Left lung (tissue), 10 donors: ENCODE results near the gene SPATA22. TPM values are rescaled to one million over a fixed set of nuclear protein-coding genes. Genes with fewer than 3 reads are reported as not detected.
"Not testable (repeated sequence)": the region's sequence is repeated elsewhere in the genome, so short reads cannot be mapped to it uniquely, and the experiment has no call there.

Source experiments
- ATAC-seq: fragments of 200-7000 bp; cut with Tn5 transposase; one replicate; pipeline ENCODE4 v1.9.1; 2020; ENCODE audit warnings: moderate library complexity
- DNase-seq, 4 donors: peaks; one replicate each; pipeline ENCODE4 v3.0.0-alpha.2; 2013 to 2020
- H3K27ac ChIP-seq, 2 donors: fragments of 200-600 bp; sonication (generic) in 1 of 2; one replicate each; pipeline versions ENCODE4 v1.5.0 to v1.8.0; 2020 to 2021
- H3K27me3 ChIP-seq, 2 donors: fragments of 200-600 bp; sonication (generic) in 1 of 2; one replicate each; pipeline versions ENCODE4 v1.5.0 to v1.8.0; 2020 to 2021
- H3K36me3 ChIP-seq, 2 donors: fragments of 200-600 bp; sonication (generic) in 1 of 2; one replicate each; pipeline versions ENCODE4 v1.5.0 to v1.8.0; 2020 to 2021
- H3K4me1 ChIP-seq, 2 donors: fragments of 200-600 bp; one replicate each; pipeline ENCODE4 v1.8.0; 2021
- H3K4me3 ChIP-seq, 2 donors: fragments of 200-600 bp; sonication (generic) in 1 of 2; one replicate each; pipeline versions ENCODE4 v1.5.0 to v1.8.0; 2020 to 2021; ENCODE audit warnings: mild to moderate bottlenecking in 1 of 2
- H3K9me3 ChIP-seq, 2 donors: fragments of 200-600 bp; sonication (generic) in 1 of 2; one replicate each; pipeline versions ENCODE4 v1.5.0 to v1.8.0; 2020 to 2021
- CTCF ChIP-seq, 2 donors: fragments of 200-600 bp; sonication (generic) in 1 of 2; IDR thresholded peaks; one replicate each; pipeline versions ENCODE4 v1.5.0 to v1.8.0; 2021; ENCODE audit warnings: antibody characterized with exemption in 2 of 2
- intact Hi-C, 2 donors: fragments of 100-400 bp; cut with DNase I; formaldehyde crosslinking; loops; one replicate each; pipeline versions ENCODE4 v1.11.2 to v1.14.2; 2022
- polyA plus RNA-seq, 6 donors: library from polyadenylated mRNA; unstranded; fragments of 120-200 nt; gene quantifications; one replicate each; pipeline ENCODE4 v1.2.1, GENCODE V29; 2013; ENCODE audit not compliant: insufficient read length in 6 of 6
- total RNA-seq, 2 donors: library from RNA; stranded (reverse); fragmentation: NEBNext Ultra II Directional; extraction: Animal tissue kit (Norgen Biotek cat#: 25700); gene quantifications; one replicate each; pipeline ENCODE4 v1.2.1, GENCODE V29; 2021
- donor health status: DM: no; HTN: yes; CAD: no.
- donor health status: DM: no; HTN: no; CAD: no.

Gene SPATA22
- total and polyA plus RNA-seq, 8 donors = 0.25 to 1.4 (median 0.40) TPM; not detected in 1

GRCh38 chr17:3398310-3398709 lies 73.3 kb downstream of the SPATA22 start, which contains the start of gene OR1E1:
Gene OR1E1, minus strand, starts transcription at chr17:3398410. Its CDS starts 0 bp downstream, at chr17:3398410.
- Histone ChIP-seq H3K27me3 (no peaks in the 10 kb centered on the region), H3K4me1 (no peaks in the 10 kb centered on the region), H3K27ac (no peak within 1 kb of the TSS), H3K4me3 (no peak within 1 kb of the TSS), H3K9me3 (no peaks in the 10 kb centered on the region), H3K36me3 (no peaks in the 10 kb centered on the region)
- ATAC-seq (no peak), DNase-seq (no peak)
- intact Hi-C loops = no loop called here
- no peak for TF ChIP-seq CTCF (IDR thresholded peaks at IDR 0.05)

- intact Hi-C loops, H3K27me3 ChIP-seq, H3K4me1 ChIP-seq, H3K27ac ChIP-seq, H3K36me3 ChIP-seq, H3K9me3 ChIP-seq, ATAC-seq, H3K4me3 ChIP-seq: not testable (repeated sequence)
- peak in 1 of 4 donors; percentile 3 for DNase-seq
Observed at GRCh38 chr17:3397801-3398200, 73.8 kb downstream of the SPATA22 start.

Other genes starting within 250 kb of the SPATA22 start
- gene OR3A1, start 173.5 kb downstream of the SPATA22 start, total RNA-seq = under 1 TPM in 1 of 2 donors, not detected in 1; 0.20 TPM
- under 1 TPM in 2 of 6 donors, not detected in 4; 0.13 to 0.17 TPM for gene OR3A1, start 173.5 kb downstream of the SPATA22 start, polyA plus RNA-seq
- under 1 TPM; 0.24 to 0.87 TPM for gene OR3A2, start 85.5 kb downstream of the SPATA22 start, total RNA-seq
- under 1 TPM; 0.08 to 0.77 (median 0.13) TPM for gene OR3A2, start 85.5 kb downstream of the SPATA22 start, polyA plus RNA-seq
- not detected for gene OR1E1, start 73.4 kb downstream of the SPATA22 start, total RNA-seq
- gene OR1E1, start 73.4 kb downstream of the SPATA22 start, polyA plus RNA-seq = under 1 TPM in 1 of 6 donors, not detected in 5; 0.13 TPM
- gene OR3A3, start 60.4 kb downstream of the SPATA22 start, total RNA-seq = not detected
- under 1 TPM in 3 of 6 donors, not detected in 3; 0.06 to 0.09 (median 0.07) TPM for gene OR3A3, start 60.4 kb downstream of the SPATA22 start, polyA plus RNA-seq
- not detected for gene OR1E2, start 38.0 kb downstream of the SPATA22 start, total RNA-seq
- not detected for gene OR1E2, start 38.0 kb downstream of the SPATA22 start, polyA plus RNA-seq
- gene ASPA, start 4.2 kb upstream of the SPATA22 start, total RNA-seq = 1 to 10 TPM; 6.5 to 7.1 TPM
- gene ASPA, start 4.2 kb upstream of the SPATA22 start, polyA plus RNA-seq = 10 to 100 TPM; 36.0 to 68.9 (median 48.5) TPM
- gene TRPV3, start 86.0 kb upstream of the SPATA22 start, total RNA-seq = under 1 TPM; 0.55 to 0.58 TPM
- 1 to 10 TPM; 1.6 to 4.2 (median 2.2) TPM for gene TRPV3, start 86.0 kb upstream of the SPATA22 start, polyA plus RNA-seq
- 1 to 10 TPM; 3.3 to 3.7 TPM for gene TRPV1, start 137.6 kb upstream of the SPATA22 start, total RNA-seq
- 10 to 100 TPM in 3 of 6 donors, 1 to 10 TPM in 3; 9.3 to 11.1 (median 10.0) TPM for gene TRPV1, start 137.6 kb upstream of the SPATA22 start, polyA plus RNA-seq
- 10 to 100 TPM; 11.0 to 13.1 TPM for gene SHPK, start 164.4 kb upstream of the SPATA22 start, total RNA-seq
- 10 to 100 TPM; 10.4 to 16.8 (median 15.0) TPM for gene SHPK, start 164.4 kb upstream of the SPATA22 start, polyA plus RNA-seq
- gene CTNS, start 164.9 kb upstream of the SPATA22 start, total RNA-seq = 10 to 100 TPM; 20.1 to 30.6 TPM
- 10 to 100 TPM in 5 of 6 donors, 1 to 10 TPM in 1; 8.7 to 14.2 (median 12.1) TPM for gene CTNS, start 164.9 kb upstream of the SPATA22 start, polyA plus RNA-seq
- gene TAX1BP3, start 196.8 kb upstream of the SPATA22 start, total RNA-seq = 100 to 1,000 TPM; 143 to 194 TPM
- 10 to 100 TPM; 65.2 to 98.9 (median 84.7) TPM for gene TAX1BP3, start 196.8 kb upstream of the SPATA22 start, polyA plus RNA-seq
- gene EMC6, start 197.0 kb upstream of the SPATA22 start, total RNA-seq = 10 to 100 TPM; 33.0 to 37.6 TPM
- gene EMC6, start 197.0 kb upstream of the SPATA22 start, polyA plus RNA-seq = 10 to 100 TPM; 15.9 to 26.0 (median 19.0) TPM
- 1 to 10 TPM; 1.1 to 2.1 TPM for gene P2RX5, start 224.3 kb upstream of the SPATA22 start, total RNA-seq
- under 1 TPM; 0.16 to 0.63 (median 0.33) TPM for gene P2RX5, start 224.3 kb upstream of the SPATA22 start, polyA plus RNA-seq